Measurements from ENCODE around the gene NFKBIE.
"Not testable (repeated sequence)": the region's sequence is repeated elsewhere in the genome, so short reads cannot be mapped to it uniquely, and the experiment has no call there.

Gene NFKBIE

GRCh38 chr6:44245391-44245911 is 19.9 kb downstream of the NFKBIE start:
- DNase-seq (ENCODE audit: low spot score), result no peak

- no peak for DNase-seq (ENCODE audit: low spot score)
Measured at GRCh38 chr6:44243345-44243744, 22.0 kb downstream of the NFKBIE start.

DNA sequence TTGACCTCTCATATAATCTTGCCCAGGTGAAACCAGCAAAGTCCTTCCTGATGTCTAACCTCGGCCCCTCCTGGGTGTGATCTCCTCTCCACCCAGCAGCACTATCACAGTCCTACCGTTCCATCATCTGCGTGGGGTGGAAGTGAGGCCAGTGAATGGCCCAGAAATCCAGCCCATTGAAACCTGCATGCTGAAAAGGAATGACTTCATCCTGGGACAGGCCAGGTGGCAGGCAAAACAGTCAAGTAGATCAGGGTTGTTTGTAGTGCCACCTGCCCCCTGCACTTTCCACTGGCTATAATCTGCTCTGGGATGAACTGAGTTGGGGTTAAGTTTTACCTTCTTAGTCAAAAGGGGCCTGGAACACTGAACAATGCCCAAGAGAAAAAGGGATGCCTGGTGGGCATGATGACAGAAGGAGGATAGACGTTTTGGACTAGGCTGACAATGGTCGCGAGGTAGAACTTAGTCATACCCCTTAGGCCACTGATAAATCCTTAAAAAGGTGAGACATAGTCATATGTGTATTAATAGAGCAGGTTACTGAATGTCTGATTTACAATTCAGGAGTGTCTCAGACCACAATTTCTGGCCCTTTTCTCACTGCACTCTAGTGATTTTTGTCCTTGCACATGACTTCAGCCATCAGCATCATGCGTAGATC is 26.5 kb downstream of the NFKBIE start:
- no peak for DNase-seq (ENCODE audit: low spot score)

GRCh38 chr6:44237813-44238433 is 27.4 kb downstream of the NFKBIE start:
- DNase-seq (ENCODE audit: low spot score), result peak; percentile 87

DNA sequence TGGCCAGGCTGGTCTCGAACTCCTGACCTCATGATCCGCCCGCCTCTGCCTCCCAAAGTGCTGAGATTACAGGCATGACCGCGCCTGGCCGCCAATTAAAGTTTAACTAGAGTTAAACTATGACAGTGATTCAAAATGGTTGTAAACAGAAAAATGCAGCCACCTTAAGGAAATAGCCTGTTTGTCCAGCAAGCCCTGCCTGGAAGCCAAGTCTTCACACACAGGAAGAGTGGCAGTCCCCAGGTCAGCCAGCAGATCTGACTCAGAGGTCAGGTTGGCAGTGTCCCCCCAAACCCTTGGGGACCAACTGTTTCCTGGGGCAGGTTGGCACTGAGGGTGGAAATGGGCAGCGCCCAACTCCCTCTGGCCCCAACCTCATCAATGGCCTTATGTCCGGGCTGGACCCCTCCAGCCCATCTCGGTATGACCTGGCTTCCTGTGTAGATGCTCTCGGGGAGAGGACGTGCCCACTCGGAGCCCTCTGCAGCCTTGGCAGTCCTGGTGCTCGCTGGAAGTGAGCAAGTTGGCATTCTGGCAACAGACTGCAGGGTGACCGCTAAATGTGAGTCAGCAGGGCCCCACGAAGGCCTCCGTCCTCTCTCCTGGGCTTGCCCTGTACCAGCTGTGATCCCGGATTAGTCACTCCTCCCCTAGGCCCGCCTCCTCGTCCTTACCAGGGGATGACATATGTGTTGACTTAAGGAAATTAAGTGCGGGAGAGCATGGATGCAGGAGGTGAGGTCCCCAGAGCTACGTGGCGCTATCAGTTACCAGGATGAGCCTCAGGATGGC is 28.1 kb downstream of the NFKBIE start:
- peak; percentile 82 for DNase-seq (ENCODE audit: low spot score)

DNA sequence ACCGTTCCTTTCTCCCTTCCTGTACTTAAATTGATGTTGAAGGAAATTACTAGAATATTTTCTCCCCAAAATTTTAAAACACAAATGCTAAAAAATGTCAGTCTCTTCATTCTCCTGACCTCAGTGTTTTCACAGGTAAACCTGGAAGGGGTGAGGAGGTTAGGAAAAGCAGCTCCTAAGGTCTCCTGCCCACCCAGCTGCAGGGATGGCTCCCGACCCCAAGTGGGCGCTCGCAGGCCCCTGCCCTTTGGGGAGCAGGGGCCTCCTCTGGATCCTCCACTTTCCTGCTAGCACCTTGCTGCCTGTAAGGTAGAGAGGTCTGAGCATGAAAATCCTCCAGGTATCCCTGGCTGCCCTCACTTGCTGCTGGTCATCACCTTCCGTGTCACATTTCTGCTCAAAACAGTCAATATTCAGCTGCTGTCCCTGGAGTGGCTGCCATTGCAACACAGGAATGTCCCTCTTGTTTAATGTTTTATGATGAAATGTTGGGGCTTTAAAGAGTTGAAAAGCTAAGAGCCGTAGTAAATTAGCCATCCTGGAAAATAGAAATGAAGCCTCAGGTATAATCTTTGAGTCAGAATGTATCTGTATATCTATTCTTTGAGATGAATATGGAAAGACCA is 29.3 kb downstream of the NFKBIE start:
- DNase-seq (ENCODE audit: low spot score), result no peak

- DNase-seq (ENCODE audit: low spot score), result no peak
Measured at GRCh38 chr6:44235269-44235668, 30.1 kb downstream of the NFKBIE start.

DNA sequence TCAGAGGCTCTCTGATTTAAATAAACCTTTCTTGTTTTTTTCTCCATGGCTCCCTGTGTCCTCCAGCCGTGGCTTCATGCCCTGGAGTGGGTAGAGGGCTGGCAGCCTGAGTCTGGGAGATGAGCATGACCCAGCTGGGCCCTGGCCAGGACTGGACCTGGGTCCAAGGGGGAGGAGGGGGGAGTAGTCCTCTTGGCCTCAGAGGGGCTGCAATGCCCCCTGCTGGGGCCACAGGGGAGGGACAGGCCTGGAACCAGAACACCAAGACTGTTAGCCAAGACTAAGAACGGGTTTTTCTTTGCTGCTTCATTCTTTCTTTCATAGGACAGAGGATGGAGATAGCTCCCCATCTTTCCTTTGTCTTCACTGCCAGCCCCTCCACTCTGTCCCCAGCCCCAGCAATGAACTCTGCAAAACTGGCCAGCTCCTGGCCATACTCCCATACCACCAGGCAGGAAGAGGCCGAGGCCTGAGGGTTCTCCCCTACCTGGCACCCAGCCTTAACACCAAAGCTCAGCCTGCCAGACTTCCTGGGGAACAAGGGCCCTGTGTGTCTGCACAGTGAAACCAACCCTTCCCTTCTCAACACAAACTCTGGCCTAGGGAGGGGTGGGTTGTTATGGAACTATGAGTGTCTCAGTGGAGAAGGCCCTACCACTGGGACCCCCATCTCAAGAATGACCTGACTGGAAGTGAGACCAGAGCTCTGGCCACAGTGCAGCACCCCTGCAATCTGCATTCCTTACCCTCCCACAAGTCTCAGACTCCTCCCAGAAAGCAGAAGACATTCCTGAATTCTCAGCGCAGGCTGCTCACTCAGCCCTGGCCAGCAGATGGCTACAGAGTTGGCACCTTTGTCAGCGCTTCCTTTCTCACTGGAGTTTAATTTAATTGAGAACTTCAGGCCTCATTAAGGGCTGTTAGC is 31.0 kb downstream of the NFKBIE start:
- DNase-seq (ENCODE audit: low spot score), result peak; percentile 92

- DNase-seq (ENCODE audit: low spot score), result no peak
Measured at GRCh38 chr6:44233567-44234100, 31.7 kb downstream of the NFKBIE start.

GRCh38 chr6:44232676-44233566 is 32.4 kb downstream of the NFKBIE start:
- DNase-seq (ENCODE audit: low spot score), result no peak

DNA sequence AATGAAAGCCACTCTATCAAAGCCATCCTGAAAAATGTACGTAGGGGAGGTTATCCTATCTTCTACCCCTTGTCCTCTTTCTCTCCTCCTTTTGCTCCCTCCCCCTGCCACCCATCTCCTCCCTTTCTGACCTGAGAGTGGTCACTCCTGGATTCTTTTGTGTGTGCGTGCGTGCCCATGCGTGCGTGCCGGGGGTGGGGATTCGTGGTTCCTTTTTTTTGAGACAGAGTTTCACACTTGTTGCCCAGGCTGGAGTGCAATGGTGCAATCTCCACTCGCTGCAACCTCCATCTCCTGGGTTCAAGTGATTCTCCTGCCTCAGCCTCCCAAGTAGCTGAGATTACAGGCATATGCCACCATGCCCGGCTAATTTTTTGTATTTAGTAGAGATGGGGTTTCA is 33.9 kb downstream of the NFKBIE start:
- DNase-seq (ENCODE audit: low spot score), result not testable (repeated sequence)

DNA sequence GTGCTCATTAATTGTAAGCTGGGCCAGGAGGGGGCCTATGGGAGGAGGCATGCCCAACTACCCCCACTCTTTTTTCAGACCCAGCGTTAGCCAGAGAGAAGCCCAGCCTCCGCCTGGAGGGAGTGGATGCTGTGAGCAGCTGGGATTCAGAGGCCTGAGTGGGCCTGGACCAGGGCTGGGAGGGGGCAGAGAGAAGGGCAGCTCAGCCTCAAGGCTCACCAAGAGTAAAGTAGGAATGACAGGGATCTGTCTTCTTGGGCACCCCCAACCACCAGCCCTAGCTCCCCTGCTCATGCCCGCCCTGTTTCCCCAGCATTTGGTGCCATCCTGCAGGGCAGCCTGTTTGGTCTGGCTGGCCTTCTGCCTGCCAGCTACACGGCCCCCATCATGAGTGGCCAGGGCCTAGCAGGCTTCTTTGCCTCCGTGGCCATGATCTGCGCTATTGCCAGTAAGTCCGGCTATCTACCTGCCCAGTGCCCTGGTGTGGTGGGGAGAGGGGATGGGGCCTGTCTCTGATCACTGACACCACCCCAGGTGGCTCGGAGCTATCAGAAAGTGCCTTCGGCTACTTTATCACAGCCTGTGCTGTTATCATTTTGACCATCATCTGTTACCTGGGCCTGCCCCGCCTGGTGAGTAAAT is 35.2 kb downstream of the NFKBIE start:
- DNase-seq (ENCODE audit: low spot score), result no peak

- no peak for DNase-seq (ENCODE audit: low spot score)
Measured at GRCh38 chr6:44229376-44230033, 35.8 kb downstream of the NFKBIE start.

DNA sequence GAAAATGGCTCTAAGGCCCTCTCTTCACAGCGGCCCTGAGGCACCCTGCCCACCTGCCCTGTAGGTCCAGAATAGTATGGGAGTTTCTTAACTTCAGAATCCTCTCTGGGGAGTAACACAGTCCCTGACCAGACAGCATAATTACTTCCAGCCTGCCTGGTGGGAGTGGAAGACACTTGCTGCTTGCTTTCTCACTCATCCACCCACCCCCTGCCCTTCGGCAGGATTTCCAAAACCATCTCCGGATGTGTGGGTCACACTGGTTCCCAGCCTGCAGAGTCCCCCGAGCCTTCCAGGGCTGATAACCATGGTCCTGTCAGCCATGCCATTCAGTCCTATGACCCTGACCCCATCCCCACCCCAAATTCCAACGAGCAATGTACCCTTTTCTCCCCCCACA is 36.5 kb downstream of the NFKBIE start:
- DNase-seq (ENCODE audit: low spot score), result no peak

GRCh38 chr6:44228433-44228832 is 36.9 kb downstream of the NFKBIE start:
- DNase-seq (ENCODE audit: low spot score), result no peak

DNA sequence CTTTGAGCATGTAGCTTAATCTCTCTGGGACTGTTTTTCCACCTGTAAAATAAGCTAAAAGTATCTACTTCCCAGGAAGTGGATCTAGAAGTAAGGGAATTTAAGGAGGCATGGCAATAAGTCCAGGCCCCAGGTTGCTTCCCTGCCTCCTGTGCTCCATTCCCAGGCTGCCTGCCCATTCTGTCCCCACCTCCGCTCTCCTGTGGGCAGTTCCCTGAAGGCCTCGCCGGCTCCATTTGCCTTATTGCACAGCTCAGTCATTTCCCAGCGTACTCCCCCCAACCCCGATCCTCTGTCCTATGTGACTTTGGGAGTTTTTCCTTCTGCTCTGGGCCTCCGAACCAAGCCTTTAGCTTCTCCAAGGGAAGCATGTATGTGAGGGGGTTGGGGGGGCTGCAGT is 37.3 kb downstream of the NFKBIE start:
- DNase-seq (ENCODE audit: low spot score), result no peak

DNA sequence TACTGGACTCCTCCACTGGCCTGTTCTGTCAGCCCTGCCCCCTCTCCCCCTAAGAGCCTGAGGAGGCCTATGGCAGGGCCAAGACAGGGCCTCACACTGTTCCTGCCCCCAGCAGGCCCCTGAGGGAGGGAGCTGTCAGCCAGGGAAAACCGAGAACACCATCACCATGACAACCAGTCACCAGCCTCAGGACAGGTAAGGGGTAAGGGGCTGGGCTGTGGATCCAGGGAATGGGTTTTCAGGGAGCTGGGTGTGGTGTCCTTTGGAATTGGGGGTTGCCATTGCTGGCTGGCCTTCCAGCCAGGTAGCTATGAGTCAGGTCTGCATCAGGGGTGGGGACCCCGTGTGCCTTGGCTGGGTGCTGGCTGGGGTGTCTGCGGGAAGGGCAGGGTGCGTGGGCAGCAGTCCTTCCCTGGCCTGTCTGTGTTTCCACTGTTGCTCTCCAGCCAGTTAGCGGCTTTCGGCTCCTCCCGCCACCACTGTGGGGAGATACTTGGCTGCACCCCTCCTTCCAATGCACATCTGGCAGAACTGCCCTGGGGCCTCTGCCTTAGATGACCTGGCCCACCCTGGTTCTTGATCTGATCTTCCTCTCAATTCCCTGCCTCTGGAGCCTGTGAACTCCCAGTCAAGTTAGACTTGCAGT is 38.1 kb downstream of the NFKBIE start:
- no peak for DNase-seq (ENCODE audit: low spot score)

DNA sequence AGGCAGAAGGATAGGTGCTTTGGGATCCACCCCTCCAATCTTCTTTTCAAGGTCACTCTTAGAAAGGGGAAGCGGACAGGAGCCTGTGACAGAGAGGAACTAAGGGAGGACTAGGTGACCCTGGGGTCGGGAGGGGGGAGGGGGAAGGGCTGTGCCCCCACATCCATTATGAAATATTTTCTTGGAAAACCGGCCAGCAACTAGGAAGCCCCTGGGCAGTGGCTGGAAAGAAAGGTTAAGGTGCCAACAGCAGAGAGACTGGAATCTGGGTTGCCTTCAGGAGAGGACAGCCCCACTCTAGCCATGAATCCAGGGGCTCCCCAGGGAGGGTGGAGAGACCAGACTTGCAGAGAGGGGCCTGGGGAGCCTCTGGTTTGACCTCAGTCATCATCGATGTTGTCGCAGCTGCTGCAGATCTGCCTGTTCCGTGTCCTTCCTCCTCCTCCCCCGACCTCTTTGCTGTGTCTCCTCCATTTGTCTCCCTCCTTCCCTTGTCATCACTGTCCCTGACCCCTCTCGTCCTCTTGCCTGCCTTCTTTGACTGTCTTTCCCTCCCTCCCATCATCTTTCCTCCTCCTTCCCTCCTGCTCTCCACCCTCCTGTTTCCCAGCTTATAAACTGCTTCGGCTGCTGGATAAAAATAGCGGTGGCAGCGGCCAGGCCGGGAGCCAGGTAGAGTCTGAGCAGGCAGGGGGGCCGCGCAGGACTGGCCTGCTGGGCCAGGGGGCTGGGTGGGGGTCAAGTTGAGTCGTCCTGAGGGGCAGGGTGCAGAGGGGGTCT is 38.8 kb downstream of the NFKBIE start:
- DNase-seq (ENCODE audit: low spot score), result no peak

Measured in Ammon's horn (tissue), 1 donor.